ENCODE data around the gene KCNIP4. TPM values are rescaled to one million over a fixed set of nuclear protein-coding genes. Genes with fewer than 3 reads are reported as not detected.

The KCNIP4 gene
- total and polyA plus RNA-seq, 10 of the 15 experiments (the other 5 are each of a cell fraction or from before 2014, with no cell fraction given): 0.03 to 0.23 (median 0.13) TPM; not detected in 7

DNA sequence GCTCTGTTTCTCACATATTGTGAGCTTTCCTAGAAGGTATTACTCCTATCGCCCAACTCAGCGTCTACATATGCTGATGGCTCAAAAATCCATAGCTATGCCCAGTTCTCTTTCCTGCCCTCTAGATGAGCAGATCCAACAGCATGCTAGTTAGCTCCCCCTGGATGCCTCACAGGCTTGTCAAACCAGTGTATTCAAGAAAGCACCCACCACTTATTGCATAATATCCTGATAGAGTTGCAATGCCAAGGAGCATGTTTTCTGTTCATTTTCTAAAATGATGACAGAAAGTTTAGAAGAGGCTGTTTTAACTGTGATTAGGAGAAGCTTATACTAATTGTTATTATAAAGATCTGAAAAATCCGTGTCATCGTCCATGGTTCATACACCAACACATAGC, 1250.2 kb downstream of the KCNIP4 start (continued):
- TF ChIP-seq, protein P1, sequence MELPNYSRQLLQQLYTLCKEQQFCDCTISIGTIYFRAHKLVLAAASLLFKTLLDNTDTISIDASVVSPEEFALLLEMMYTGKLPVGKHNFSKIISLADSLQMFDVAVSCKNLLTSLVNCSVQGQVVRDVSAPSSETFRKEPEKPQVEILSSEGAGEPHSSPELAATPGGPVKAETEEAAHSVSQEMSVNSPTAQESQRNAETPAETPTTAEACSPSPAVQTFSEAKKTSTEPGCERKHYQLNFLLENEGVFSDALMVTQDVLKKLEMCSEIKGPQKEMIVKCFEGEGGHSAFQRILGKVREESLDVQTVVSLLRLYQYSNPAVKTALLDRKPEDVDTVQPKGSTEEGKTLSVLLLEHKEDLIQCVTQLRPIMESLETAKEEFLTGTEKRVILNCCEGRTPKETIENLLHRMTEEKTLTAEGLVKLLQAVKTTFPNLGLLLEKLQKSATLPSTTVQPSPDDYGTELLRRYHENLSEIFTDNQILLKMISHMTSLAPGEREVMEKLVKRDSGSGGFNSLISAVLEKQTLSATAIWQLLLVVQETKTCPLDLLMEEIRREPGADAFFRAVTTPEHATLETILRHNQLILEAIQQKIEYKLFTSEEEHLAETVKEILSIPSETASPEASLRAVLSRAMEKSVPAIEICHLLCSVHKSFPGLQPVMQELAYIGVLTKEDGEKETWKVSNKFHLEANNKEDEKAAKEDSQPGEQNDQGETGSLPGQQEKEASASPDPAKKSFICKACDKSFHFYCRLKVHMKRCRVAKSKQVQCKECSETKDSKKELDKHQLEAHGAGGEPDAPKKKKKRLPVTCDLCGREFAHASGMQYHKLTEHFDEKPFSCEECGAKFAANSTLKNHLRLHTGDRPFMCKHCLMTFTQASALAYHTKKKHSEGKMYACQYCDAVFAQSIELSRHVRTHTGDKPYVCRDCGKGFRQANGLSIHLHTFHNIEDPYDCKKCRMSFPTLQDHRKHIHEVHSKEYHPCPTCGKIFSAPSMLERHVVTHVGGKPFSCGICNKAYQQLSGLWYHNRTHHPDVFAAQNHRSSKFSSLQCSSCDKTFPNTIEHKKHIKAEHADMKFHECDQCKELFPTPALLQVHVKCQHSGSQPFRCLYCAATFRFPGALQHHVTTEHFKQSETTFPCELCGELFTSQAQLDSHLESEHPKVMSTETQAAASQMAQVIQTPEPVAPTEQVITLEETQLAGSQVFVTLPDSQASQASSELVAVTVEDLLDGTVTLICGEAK (IDR thresholded peaks at IDR 0.05; ENCODE audit: borderline replicate concordance): no peak
- TF ChIP-seq ZNF384 (IDR thresholded peaks at IDR 0.05; ENCODE audit: borderline replicate concordance, low read depth, low read length): no peak
- no peak for TF ChIP-seq POLR2AphosphoS2 (IDR thresholded peaks at IDR 0.05; ENCODE audit: low read depth, low read length)
- no peak for TF ChIP-seq GATAD2B (conservative IDR thresholded peaks at IDR 0.05; ENCODE audit: low read depth)
- no peak for TF ChIP-seq CBX3 (IDR thresholded peaks at IDR 0.05; ENCODE audit: borderline replicate concordance, low read depth)
- no peak for TF ChIP-seq SMAD5 (IDR thresholded peaks at IDR 0.05; ENCODE audit: low read depth)
- TF ChIP-seq EGR1 (IDR thresholded peaks at IDR 0.05; ENCODE audit: borderline replicate concordance in 1 of 2, low read depth in 2 of 2, low read length in 2 of 2): no peak
- no peak for TF ChIP-seq ATF7 (IDR thresholded peaks at IDR 0.05; ENCODE audit: low read depth)
- TF ChIP-seq ZBED1 (IDR thresholded peaks at IDR 0.05; ENCODE audit: borderline replicate concordance): no peak

DNA sequence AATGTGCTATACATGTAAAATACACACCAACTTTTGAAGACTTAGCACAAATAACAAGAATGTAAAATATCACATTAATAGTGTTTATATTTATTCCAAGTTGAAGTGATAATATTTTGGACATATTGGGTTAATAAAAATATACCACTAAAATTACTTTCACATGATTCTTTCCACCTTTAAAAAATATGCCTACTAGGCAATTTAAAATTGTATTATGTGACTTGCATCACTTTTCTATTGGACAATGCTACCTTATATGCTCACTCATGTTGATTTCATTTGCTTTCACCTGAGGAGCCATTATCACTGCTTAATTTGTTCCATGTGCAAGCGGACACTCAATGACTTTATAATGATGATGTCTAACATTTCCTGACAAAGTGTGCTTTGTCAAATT, 1251.8 kb downstream of the KCNIP4 start:
- ChIA-PET SMC1A (ENCODE audit: uncharacterized antibody, unreplicated experiment) (no interaction called here), CTCF (interaction anchor here (1.0 to 6.3 kb wide), 2 partner anchors 11 to 14 kb away, joined by 4 to 49 read pairs; no protein-coding TSS in a partner anchor), POLR2A (no interaction called here), RAD21 (ENCODE audit: unreplicated experiment) (no interaction called here)
- no peaks in the 10 kb centered on the region for H3K9me3 ChIP-seq (replicated peaks; ENCODE audit: control insufficient read depth, insufficient read depth, low read length)
- H3K4me3 ChIP-seq: no peak overlapping the region
- no peak overlapping the region for H3K4me2 ChIP-seq (ENCODE audit: control insufficient read depth, insufficient read depth)
- ATAC-seq: no peak
- in situ Hi-C loops (cut with MboI) (loop anchor here (25.0 kb wide), 1 partner anchor 1460 kb away; no protein-coding TSS in a partner anchor), intact Hi-C loops (cut with micrococcal nuclease; ENCODE audit: unreplicated experiment) (no loop called here)
- H3K4me1 ChIP-seq (ENCODE audit: control insufficient read depth, insufficient read depth, low read length): peaks cover 4% of the 10 kb centered on the region; the same call in 1 of the 2 replicates
- H3K9ac ChIP-seq (ENCODE audit: control insufficient read depth, insufficient read depth, low read length): no peak overlapping the region
- no peak for FAIRE-seq
- no peaks in the 10 kb centered on the region for H3K36me3 ChIP-seq (ENCODE audit: control insufficient read depth in 2 of 2, insufficient read depth in 2 of 2, low read length in 1 of 2)
- DNase-seq (ENCODE audit: low read depth, low spot score): no peak
- no TSS peak for BruUV-seq (replicated peaks)
- H2AFZ ChIP-seq (ENCODE audit: control insufficient read depth, low read depth, low read length): no peak overlapping the region
- H4K20me1 ChIP-seq (ENCODE audit: control insufficient read depth, insufficient read depth): no peaks in the 10 kb centered on the region
- 68% methylated on average over 1 of the region's 1 CpG for WGBS (ENCODE audit: insufficient coverage, insufficient replicate concordance, low lambda C conversion rate, missing lambda C conversion rate)
- H3K79me2 ChIP-seq (ENCODE audit: control insufficient read depth, insufficient read depth, low read length): peaks cover 6% of the 10 kb centered on the region
- no peak overlapping the region for H3K27ac ChIP-seq (ENCODE audit: control insufficient read depth, insufficient read depth)
- no peaks in the 10 kb centered on the region for H3K27me3 ChIP-seq (replicated peaks in 1 of 2; ENCODE audit: control insufficient read depth in 2 of 2, insufficient read depth in 2 of 2, low read length in 1 of 2)
- TF ChIP-seq MTA2 (IDR thresholded peaks at IDR 0.05; ENCODE audit: low read depth) (no peak), POLR2AphosphoS2 (IDR thresholded peaks at IDR 0.05; ENCODE audit: low read depth, low read length) (no peak), PAX5 (IDR thresholded peaks at IDR 0.05; ENCODE audit: borderline replicate concordance, low read depth, low read length) (no peak), PAX8 (IDR thresholded peaks at IDR 0.05) (no peak), RCOR1 (conservative IDR thresholded peaks at IDR 0.05; ENCODE audit: low read depth, low read length) (no peak), CHD2 (IDR thresholded peaks at IDR 0.05; ENCODE audit: borderline replicate concordance, low read depth, low read length) (no peak), EZH2 (IDR thresholded peaks at IDR 0.05; ENCODE audit: borderline replicate concordance, control insufficient read depth, low read depth, low read length) (no peak), HDGF (IDR thresholded peaks at IDR 0.05) (no peak)
- TF ChIP-seq, protein P2, sequence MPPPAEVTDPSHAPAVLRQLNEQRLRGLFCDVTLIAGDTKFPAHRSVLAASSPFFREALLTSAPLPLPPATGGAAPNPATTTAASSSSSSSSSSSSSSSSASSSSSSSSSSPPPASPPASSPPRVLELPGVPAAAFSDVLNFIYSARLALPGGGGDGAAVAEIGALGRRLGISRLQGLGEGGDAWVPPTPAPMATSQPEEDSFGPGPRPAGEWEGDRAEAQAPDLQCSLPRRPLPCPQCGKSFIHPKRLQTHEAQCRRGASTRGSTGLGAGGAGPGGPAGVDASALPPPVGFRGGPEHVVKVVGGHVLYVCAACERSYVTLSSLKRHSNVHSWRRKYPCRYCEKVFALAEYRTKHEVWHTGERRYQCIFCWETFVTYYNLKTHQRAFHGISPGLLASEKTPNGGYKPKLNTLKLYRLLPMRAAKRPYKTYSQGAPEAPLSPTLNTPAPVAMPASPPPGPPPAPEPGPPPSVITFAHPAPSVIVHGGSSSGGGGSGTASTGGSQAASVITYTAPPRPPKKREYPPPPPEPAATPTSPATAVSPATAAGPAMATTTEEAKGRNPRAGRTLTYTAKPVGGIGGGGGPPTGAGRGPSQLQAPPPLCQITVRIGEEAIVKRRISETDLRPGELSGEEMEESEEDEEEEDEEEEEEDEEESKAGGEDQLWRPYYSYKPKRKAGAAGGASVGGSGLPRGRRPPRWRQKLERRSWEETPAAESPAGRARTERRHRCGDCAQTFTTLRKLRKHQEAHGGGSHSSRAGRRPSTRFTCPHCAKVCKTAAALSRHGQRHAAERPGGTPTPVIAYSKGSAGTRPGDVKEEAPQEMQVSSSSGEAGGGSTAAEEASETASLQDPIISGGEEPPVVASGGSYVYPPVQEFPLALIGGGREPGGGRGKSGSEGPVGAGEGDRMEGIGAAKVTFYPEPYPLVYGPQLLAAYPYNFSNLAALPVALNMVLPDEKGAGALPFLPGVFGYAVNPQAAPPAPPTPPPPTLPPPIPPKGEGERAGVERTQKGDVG (CRISPR knock-in tag; IDR thresholded peaks at IDR 0.05): no peak

All from GM12878 (cell line).